Neuronal stem cell (in vitro differentiated cells): ENCODE data around the gene GLT1D1.

Experiments
- DNase-seq: peaks from one replicate; pipeline ENCODE4 v3.0.0-alpha.2; 2013; ENCODE audit warnings: low spot score
- H2AFZ ChIP-seq: one replicate; pipeline ENCODE4 v1.6.1; 2013; ENCODE audit warnings: mild to moderate bottlenecking, low read length, inconsistent platforms
- H2AK5ac ChIP-seq: 2 replicates; pipeline ENCODE4 v1.6.1; 2013; ENCODE audit warnings: low read depth, mild to moderate bottlenecking, inconsistent platforms, low read length, moderate library complexity, mixed read lengths
- H2BK120ac ChIP-seq: 2 replicates; pipeline ENCODE4 v1.6.1; 2013; ENCODE audit warnings: low read depth, mild to moderate bottlenecking, inconsistent platforms, low read length, moderate library complexity, mixed read lengths
- H2BK12ac ChIP-seq: one replicate; pipeline ENCODE4 v1.6.1; 2013; ENCODE audit warnings: low read length, inconsistent platforms
- H2BK15ac ChIP-seq: 2 replicates; pipeline ENCODE4 v1.6.1; 2013; ENCODE audit warnings: mild to moderate bottlenecking, low read length, inconsistent platforms, mixed read lengths
- H2BK5ac ChIP-seq: one replicate; pipeline ENCODE4 v1.6.1; 2013; ENCODE audit warnings: inconsistent platforms, mild to moderate bottlenecking, low read length, moderate library complexity
- H3K14ac ChIP-seq: one replicate; pipeline ENCODE4 v1.6.1; 2013; ENCODE audit warnings: low read length, inconsistent platforms
- H3K18ac ChIP-seq: 2 replicates; pipeline ENCODE4 v1.6.1; 2013; ENCODE audit warnings: low read length, inconsistent platforms
- H3K23ac ChIP-seq: 2 replicates; pipeline ENCODE4 v1.6.1; 2013; ENCODE audit warnings: low read depth, mild to moderate bottlenecking, mixed read lengths, low read length, inconsistent platforms; ENCODE audit not compliant: poor library complexity
- H3K27ac ChIP-seq: replicated peaks from 3 replicates; pipeline ENCODE4 v1.5.1; 2013; ENCODE audit warnings: low read length, inconsistent platforms
- H3K27me3 ChIP-seq, 3 experiments: 2 replicates each; pipeline ENCODE4 v1.6.1; 2013; ENCODE audit warnings: low read length in 3 of 3, mild to moderate bottlenecking in 2 of 3, inconsistent platforms in 1 of 3, low read depth in 1 of 3, mixed read lengths in 1 of 3, moderate library complexity in 1 of 3; ENCODE audit not compliant: control insufficient read depth in 3 of 3, insufficient read depth in 3 of 3
- H3K36me3 ChIP-seq, 2 donors: replicated peaks in 1 of 2; 2 replicates each; pipeline ENCODE4 v1.6.1; 2013; ENCODE audit warnings: low read length in 2 of 2; ENCODE audit not compliant: control insufficient read depth in 2 of 2, insufficient read depth in 2 of 2
- H3K4ac ChIP-seq: 2 replicates; pipeline ENCODE4 v1.6.1; 2013; ENCODE audit warnings: inconsistent platforms, mild to moderate bottlenecking, low read length, moderate library complexity
- H3K4me1 ChIP-seq, 2 donors: 1 replicate in 1 of 2; 2 replicates in 1 of 2; pipeline ENCODE4 v1.6.1; 2013; ENCODE audit warnings: low read length in 2 of 2, low read depth in 1 of 2; ENCODE audit not compliant: control insufficient read depth in 2 of 2, insufficient read depth in 1 of 2
- H3K4me2 ChIP-seq: one replicate; pipeline ENCODE4 v1.6.1; 2013; ENCODE audit warnings: mild to moderate bottlenecking, low read length, inconsistent platforms; ENCODE audit not compliant: insufficient read depth, poor library complexity, severe bottlenecking
- H3K4me3 ChIP-seq, 2 donors: 2 replicates each; pipeline ENCODE4 v1.5.1; 2013; ENCODE audit warnings: low read length in 2 of 2, mild to moderate bottlenecking in 2 of 2, inconsistent platforms in 1 of 2, moderate library complexity in 1 of 2
- H3K79me1 ChIP-seq: one replicate; pipeline ENCODE4 v1.6.1; 2013; ENCODE audit warnings: low read depth, mild to moderate bottlenecking, inconsistent platforms, low read length, moderate library complexity
- H3K9ac ChIP-seq: one replicate; pipeline ENCODE4 v1.6.1; 2013; ENCODE audit warnings: mild to moderate bottlenecking, low read depth, low read length, inconsistent platforms; ENCODE audit not compliant: poor library complexity
- H3K9me3 ChIP-seq, 2 donors: replicated peaks in 1 of 2; 2 replicates each; pipeline versions ENCODE3 to v1.6.1; 2013; ENCODE audit warnings: low read length in 2 of 2, mild to moderate bottlenecking in 2 of 2, inconsistent platforms in 1 of 2, low read depth in 1 of 2, mixed read lengths in 1 of 2, moderate library complexity in 1 of 2; ENCODE audit not compliant: control insufficient read depth in 2 of 2, insufficient read depth in 1 of 2
- H4K8ac ChIP-seq: one replicate; pipeline ENCODE4 v1.6.1; 2013; ENCODE audit warnings: low read depth, mild to moderate bottlenecking, inconsistent platforms, low read length, moderate library complexity
- H4K91ac ChIP-seq: one replicate; pipeline ENCODE4 v1.6.1; 2013; ENCODE audit warnings: low read length, low read depth, mild to moderate bottlenecking, inconsistent platforms; ENCODE audit not compliant: poor library complexity
- WGBS, 2 donors: extraction: QIAGEN DNeasy Blood & Tissue Kit; methylation state at CpG; one replicate each; pipeline ENCODE4 v1.1.7; 2013; ENCODE audit warnings: missing lambda C conversion rate in 2 of 2, mixed read lengths in 1 of 2; ENCODE audit not compliant: insufficient read length in 2 of 2, insufficient replicate concordance in 1 of 2; ENCODE audit errors: extremely low coverage in 2 of 2; 5-methylcytosine and 5-hydroxymethylcytosine counted together

GLT1D1 gene

GRCh38 chr12:128932521-128932920 is 79.2 kb downstream of the GLT1D1 start:
- Histone ChIP-seq H3K27ac (no peak overlapping the region), H3K4me1 (peaks cover 0 to 5% of the 10 kb centered on the region in 2 donors), H3K9ac (no peak overlapping the region), H3K36me3 (no peaks in the 10 kb centered on the region), H2AK5ac (no peak overlapping the region), H3K27me3 (no peaks in the 10 kb centered on the region), H3K79me1 (no peaks in the 10 kb centered on the region), H3K4ac (no peak overlapping the region), H3K4me3 (no peak overlapping the region), H3K18ac (no peak overlapping the region), H2AFZ (no peak overlapping the region), H3K9me3 (no peaks in the 10 kb centered on the region), H3K4me2 (no peak overlapping the region), H2BK120ac (no peak overlapping the region), H4K91ac (no peak overlapping the region), H2BK15ac (no peak overlapping the region), H4K8ac (no peak overlapping the region), H3K23ac (no peak overlapping the region), H2BK12ac (no peak overlapping the region), H2BK5ac (no peak overlapping the region), H3K14ac (no peak overlapping the region)
- no peak for DNase-seq
- WGBS, 2 donors: no CpG with 5 or more reads among the region's 20 CpGs

GRCh38 chr12:128933039-128933438 is 79.8 kb downstream of the GLT1D1 start:
- Histone ChIP-seq H2BK5ac (no peak overlapping the region), H3K4me2 (no peak overlapping the region), H3K4ac (no peak overlapping the region), H2AFZ (no peak overlapping the region), H2BK15ac (no peak overlapping the region), H3K18ac (no peak overlapping the region), H3K9ac (no peak overlapping the region), H3K9me3 (no peaks in the 10 kb centered on the region), H4K8ac (no peak overlapping the region), H3K27ac (no peak overlapping the region), H2AK5ac (no peak overlapping the region), H3K4me3 (no peak overlapping the region), H3K4me1 (peaks cover 0 to 5% of the 10 kb centered on the region in 2 donors), H2BK12ac (no peak overlapping the region), H3K23ac (no peak overlapping the region), H3K14ac (no peak overlapping the region), H3K36me3 (no peaks in the 10 kb centered on the region), H2BK120ac (no peak overlapping the region), H3K79me1 (no peaks in the 10 kb centered on the region), H3K27me3 (no peaks in the 10 kb centered on the region), H4K91ac (no peak overlapping the region)
- no CpG with 5 or more reads among the region's 27 CpGs for WGBS, 2 donors
- no peak for DNase-seq

GRCh38 chr12:128933926-128934325 is 80.6 kb downstream of the GLT1D1 start:
- Histone ChIP-seq H3K27me3 (no peaks in the 10 kb centered on the region), H3K18ac (no peak overlapping the region), H2BK5ac (no peak overlapping the region), H3K36me3 (no peaks in the 10 kb centered on the region), H3K79me1 (no peaks in the 10 kb centered on the region), H4K8ac (no peak overlapping the region), H2BK12ac (no peak overlapping the region), H3K23ac (no peak overlapping the region), H3K4me1 (peaks cover 0 to 4% of the 10 kb centered on the region in 2 donors), H3K27ac (no peak overlapping the region), H3K9me3 (no peaks in the 10 kb centered on the region), H2BK15ac (no peak overlapping the region), H2AK5ac (no peak overlapping the region), H2BK120ac (no peak overlapping the region), H4K91ac (no peak overlapping the region), H3K4me2 (no peak overlapping the region), H3K14ac (no peak overlapping the region), H3K4ac (no peak overlapping the region), H2AFZ (no peak overlapping the region), H3K9ac (no peak overlapping the region), H3K4me3 (no peak overlapping the region)
- DNase-seq: no peak
- WGBS, 2 donors: no CpG with 5 or more reads among the region's 7 CpGs

- no peaks in the 10 kb centered on the region for H3K79me1 ChIP-seq
- no peaks in the 10 kb centered on the region for H3K9me3 ChIP-seq
- no peaks in the 10 kb centered on the region for H3K27me3 ChIP-seq
- H3K4me2 ChIP-seq: no peak overlapping the region
- no peak overlapping the region for H3K4me3 ChIP-seq
- H3K18ac ChIP-seq: no peak overlapping the region
- H4K91ac ChIP-seq: no peak overlapping the region
- no peak overlapping the region for H2BK12ac ChIP-seq
- H3K27ac ChIP-seq: no peak overlapping the region
- H2BK15ac ChIP-seq: no peak overlapping the region
- no peak overlapping the region for H3K4ac ChIP-seq
- no peak overlapping the region for H3K23ac ChIP-seq
- H2AK5ac ChIP-seq: no peak overlapping the region
- no CpG with 5 or more reads among the region's 5 CpGs for WGBS, 2 donors
- H3K36me3 ChIP-seq: no peaks in the 10 kb centered on the region
- no peak overlapping the region for H4K8ac ChIP-seq
- no peak overlapping the region for H2BK120ac ChIP-seq
- no peak overlapping the region for H2AFZ ChIP-seq
- no peak for DNase-seq
- H3K14ac ChIP-seq: no peak overlapping the region
- no peak overlapping the region for H3K9ac ChIP-seq
- no peak overlapping the region for H2BK5ac ChIP-seq
- H3K4me1 ChIP-seq: no peaks in the 10 kb centered on the region
Measured at GRCh38 chr12:128938886-128939285, 85.6 kb downstream of the GLT1D1 start.
